Adipose tissue (tissue), 3 donors: ENCODE measurements around the gene SEPTIN6. TPM values are rescaled to one million over a fixed set of nuclear protein-coding genes. Genes with fewer than 3 reads are reported as not detected.
"Not testable (repeated sequence)": the region's sequence is repeated elsewhere in the genome, so short reads cannot be mapped to it uniquely, and the experiment has no call there.

Experiments
- H3K27ac ChIP-seq: one replicate; pipeline ENCODE4 v1.5.1; 2013; ENCODE audit warnings: low read depth, low read length
- WGBS, 3 donors: extraction: QIAGEN DNeasy Blood & Tissue Kit; methylation state at CpG; one replicate each; pipeline ENCODE4 v1.1.7; 2013; 5-methylcytosine and 5-hydroxymethylcytosine counted together
- polyA plus RNA-seq, 3 donors: library from polyadenylated mRNA; stranded (reverse); fragments of 200-250 nt; gene quantifications; one replicate each; pipeline ENCODE4 v1.2.3, GENCODE V29; 2013
- donor health status: healthy with polysubstance abuse.
- donor health status: Bipolar disorder and iron deficiency.
- donor health status: healthy.

Gene SEPTIN6
- polyA plus RNA-seq, 3 donors, result 2.4 to 15.4 (median 7.6) TPM

- 17 to 54% (median 53%) methylated on average over 3 to 6 of the region's 6 CpGs for WGBS, 3 donors
- no peak overlapping the region for H3K27ac ChIP-seq
Observed at GRCh38 chrX:119669424-119670037, 23.4 kb downstream of the SEPTIN6 start.

GRCh38 chrX:119667111-119667878 lies 25.7 kb downstream of the SEPTIN6 start:
- H3K27ac ChIP-seq, result no peak overlapping the region
- 51 to 69% (median 67%) methylated on average over 16 of the region's 16 CpGs for WGBS, 3 donors

GRCh38 chrX:119664877-119665276 lies 28.1 kb downstream of the SEPTIN6 start:
- H3K27ac ChIP-seq, result not testable (repeated sequence)
- WGBS, 3 donors, result 59 to 89% (median 62%) methylated on average over 7 to 9 of the region's 9 CpGs

GRCh38 chrX:119661486-119661885 lies 31.5 kb downstream of the SEPTIN6 start:
- WGBS, 3 donors, result 79 to 100% (median 81%) methylated on average over 4 of the region's 4 CpGs
- no peak overlapping the region for H3K27ac ChIP-seq

GRCh38 chrX:119659522-119659921 lies 33.4 kb downstream of the SEPTIN6 start:
- no peak overlapping the region for H3K27ac ChIP-seq

- WGBS, 3 donors, result 48 to 70% (median 65%) methylated on average over 6 of the region's 6 CpGs
- no peak overlapping the region for H3K27ac ChIP-seq
Observed at GRCh38 chrX:119655125-119655524, 37.8 kb downstream of the SEPTIN6 start.

- no peak overlapping the region for H3K27ac ChIP-seq
- 51 to 64% (median 55%) methylated on average over 8 of the region's 8 CpGs for WGBS, 3 donors
Observed at GRCh38 chrX:119654112-119654531, 38.8 kb downstream of the SEPTIN6 start.

GRCh38 chrX:119648421-119648775 lies 44.6 kb downstream of the SEPTIN6 start:
- H3K27ac ChIP-seq, result no peak overlapping the region
- 66 to 81% (median 73%) methylated on average over 6 of the region's 6 CpGs for WGBS, 3 donors

GRCh38 chrX:119647552-119648420 lies 45.2 kb downstream of the SEPTIN6 start:
- no peak overlapping the region for H3K27ac ChIP-seq
- WGBS, 3 donors, result 88 to 91% (median 88%) methylated on average over 17 of the region's 17 CpGs

GRCh38 chrX:119647089-119647488 lies 45.9 kb downstream of the SEPTIN6 start:
- WGBS, 3 donors, result 55 to 89% (median 73%) methylated on average over 2 of the region's 2 CpGs

GRCh38 chrX:119646515-119646914 lies 46.5 kb downstream of the SEPTIN6 start:
- WGBS, 3 donors, result 86 to 94% (median 91%) methylated on average over 4 of the region's 4 CpGs
- H3K27ac ChIP-seq, result no peak overlapping the region

More at GRCh38 chrX:119647089-119647488, 45.9 kb downstream of the SEPTIN6 start:
- no peak overlapping the region for H3K27ac ChIP-seq

GRCh38 chrX:119643696-119644095 lies 49.3 kb downstream of the SEPTIN6 start:
- WGBS, 3 donors, result 81 to 82% (median 82%) methylated on average over 8 of the region's 8 CpGs

More at GRCh38 chrX:119643696-119644095, 49.3 kb downstream of the SEPTIN6 start:
- H3K27ac ChIP-seq, result no peak overlapping the region

Other genes with a start within 250 kb of the SEPTIN6 start
- 100 to 1,000 TPM; 177 to 511 (median 346) TPM for gene SLC25A5, start 224.7 kb downstream of the SEPTIN6 start, polyA plus RNA-seq
- gene STEEP1, start 127.8 kb downstream of the SEPTIN6 start, polyA plus RNA-seq, result 10 to 100 TPM; 10.2 to 23.8 (median 21.6) TPM
- gene UBE2A, start 118.6 kb downstream of the SEPTIN6 start, polyA plus RNA-seq, result 10 to 100 TPM; 16.5 to 58.0 (median 43.1) TPM
- gene NKRF, start 86.7 kb downstream of the SEPTIN6 start, polyA plus RNA-seq, result 1 to 10 TPM; 2.2 to 3.8 (median 3.1) TPM
- under 1 TPM in 2 of 3 donors, not detected in 1; 0.23 to 0.25 TPM for gene SOWAHD, start 65.4 kb upstream of the SEPTIN6 start, polyA plus RNA-seq
- gene RPL39, start 98.5 kb upstream of the SEPTIN6 start, polyA plus RNA-seq, result 1,000 to 10,000 TPM; 3,763 to 8,807 (median 5,541) TPM
- gene UPF3B, start 159.8 kb upstream of the SEPTIN6 start, polyA plus RNA-seq, result 1 to 10 TPM; 5.5 to 9.0 (median 6.0) TPM
- gene RNF113A, start 178.6 kb upstream of the SEPTIN6 start, polyA plus RNA-seq, result 10 to 100 TPM in 1 of 3 donors, 1 to 10 TPM in 2; 7.5 to 18.8 (median 8.8) TPM
- 100 to 1,000 TPM in 2 of 3 donors, 10 to 100 TPM in 1; 69.3 to 161 (median 157) TPM for gene NDUFA1, start 178.7 kb upstream of the SEPTIN6 start, polyA plus RNA-seq
- gene AKAP14, start 202.7 kb upstream of the SEPTIN6 start, polyA plus RNA-seq, result not detected